ENCODE measurements around the gene CST9L. TPM values are rescaled to one million over a fixed set of nuclear protein-coding genes. Genes with fewer than 3 reads are reported as not detected.

Gene CST9L
- total RNA-seq, 5 donors from 2014 or later (not counting 1 experiment from before 2014, with no cell fraction given) = not detected

DNA sequence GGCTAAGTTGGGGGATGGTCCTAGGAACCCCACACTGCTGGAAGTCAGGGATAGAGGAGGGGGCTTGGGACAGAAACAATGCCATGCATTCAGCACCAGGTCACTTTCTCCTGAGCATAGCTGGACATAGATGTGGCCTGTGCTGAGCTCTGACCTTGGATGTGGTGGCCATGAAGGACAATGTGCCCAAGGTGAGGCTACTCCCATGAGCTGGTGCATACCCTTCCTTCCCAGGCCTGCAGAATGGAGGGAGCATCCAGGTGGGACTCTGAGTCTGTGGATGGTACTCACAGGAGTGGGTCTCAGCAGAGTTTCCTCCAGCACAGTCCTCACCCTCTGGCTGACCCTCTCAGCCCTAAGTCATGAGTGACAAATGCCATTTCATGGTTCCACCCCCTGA is 16.9 kb downstream of the CST9L start:
- ATAC-seq (replicated peaks in 1 of 4) (no peak), DNase-seq (no peak)
- Mint-ChIP-seq H3K27me3 (peaks cover 4 to 5% of the 10 kb centered on the region in 2 donors), H3K4me3 (no peak overlapping the region), H3K27ac (no peak overlapping the region), H3K4me1 (no peaks in the 10 kb centered on the region), H3K36me3 (no peaks in the 10 kb centered on the region), H3K9me3 (peaks cover 0 to 3% (median 0%) of the 10 kb centered on the region in 3 donors)
- H3K27me3 ChIP-seq (replicated peaks in 1 of 2; ENCODE audit: control insufficient read depth in 2 of 2, extremely low read depth in 1 of 2, insufficient read depth in 2 of 2, low read length in 1 of 2) = peaks cover 0 to 6% of the 10 kb centered on the region in 2 experiments
- H3K27ac ChIP-seq (ENCODE audit: low read length) = no peak overlapping the region
- ChIA-PET CTCF (no interaction called here), POLR2A (no interaction called here)
- no peaks in the 10 kb centered on the region for H3K36me3 ChIP-seq (ENCODE audit: control insufficient read depth in 2 of 2, extremely low read depth in 1 of 2, insufficient read depth in 1 of 2, low read length in 1 of 2)
- no peak overlapping the region for H3K4me3 ChIP-seq (ENCODE audit: control insufficient read depth in 1 of 2, extremely low read depth in 1 of 2, low read length in 1 of 2)
- no peaks in the 10 kb centered on the region for H3K4me1 ChIP-seq (ENCODE audit: control insufficient read depth in 1 of 2, extremely low read depth in 1 of 2, insufficient read depth in 2 of 2, low read length in 2 of 2)
- no peaks in the 10 kb centered on the region for H3K9me3 ChIP-seq

DNA sequence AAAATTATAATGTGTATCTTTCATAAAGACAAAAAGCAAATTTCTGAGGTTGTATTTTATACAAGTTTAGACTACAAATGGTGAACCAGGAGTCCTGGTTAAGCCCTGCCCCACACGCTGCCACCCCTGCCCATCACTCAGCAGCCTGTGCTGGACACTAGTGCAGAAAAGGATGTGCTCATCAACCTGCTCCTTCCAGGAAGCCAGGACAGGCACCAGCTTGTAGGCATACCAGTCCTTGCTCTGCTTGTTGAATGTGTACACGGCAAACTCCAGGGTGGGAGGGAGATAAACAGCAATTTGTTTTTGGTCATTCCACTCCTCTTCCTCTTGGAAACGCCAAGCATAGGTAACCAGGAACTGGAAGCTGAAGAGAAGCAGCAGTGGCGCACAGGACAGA is 18.1 kb downstream of the CST9L start:
- Histone ChIP-seq H3K36me3 (ENCODE audit: control insufficient read depth in 2 of 2, extremely low read depth in 1 of 2, insufficient read depth in 1 of 2, low read length in 1 of 2) (no peaks in the 10 kb centered on the region), H3K27me3 (replicated peaks in 1 of 2; ENCODE audit: control insufficient read depth in 2 of 2, extremely low read depth in 1 of 2, insufficient read depth in 2 of 2, low read length in 1 of 2) (peaks cover 0 to 12% of the 10 kb centered on the region in 2 experiments), H3K27ac (ENCODE audit: low read length) (no peak overlapping the region), H3K4me1 (ENCODE audit: control insufficient read depth in 1 of 2, extremely low read depth in 1 of 2, insufficient read depth in 2 of 2, low read length in 2 of 2) (no peaks in the 10 kb centered on the region), H3K9me3 (no peaks in the 10 kb centered on the region), H3K4me3 (ENCODE audit: control insufficient read depth in 1 of 2, extremely low read depth in 1 of 2, low read length in 1 of 2) (no peak overlapping the region)
- Mint-ChIP-seq H3K27me3 (peaks cover 4 to 7% of the 10 kb centered on the region in 2 donors), H3K36me3 (no peaks in the 10 kb centered on the region), H3K27ac (no peak overlapping the region), H3K9me3 (peaks cover 0 to 3% (median 0%) of the 10 kb centered on the region in 3 donors), H3K4me1 (no peaks in the 10 kb centered on the region), H3K4me3 (no peak overlapping the region)
- ATAC-seq (replicated peaks in 1 of 4) (no peak), DNase-seq (no peak)
- ChIA-PET POLR2A (no interaction called here), CTCF (no interaction called here)
- WGBS (ENCODE audit: insufficient coverage) = 83% methylated on average over 2 of the region's 4 CpGs

DNA sequence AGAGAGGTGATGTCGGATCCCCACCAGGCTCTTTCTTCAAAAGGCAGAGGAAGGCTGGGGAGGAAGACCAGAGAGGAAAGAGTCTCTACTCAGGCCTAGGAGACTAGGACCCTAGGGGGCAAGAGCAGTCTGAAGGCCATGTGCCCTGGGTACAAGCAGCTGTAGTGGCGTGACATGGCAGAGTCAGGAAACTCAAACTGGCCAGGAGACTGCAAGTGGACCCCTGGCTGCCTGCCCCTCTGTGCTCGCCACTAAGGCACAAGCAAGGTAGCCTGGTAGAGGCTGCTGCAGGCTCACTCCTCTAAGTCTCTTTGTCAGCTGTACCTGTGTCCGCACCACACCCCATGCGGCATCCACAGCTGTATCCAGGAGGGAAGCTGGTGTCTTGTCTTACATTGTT is 19.9 kb downstream of the CST9L start:
- no peak for ATAC-seq (replicated peaks in 1 of 4)

DNA sequence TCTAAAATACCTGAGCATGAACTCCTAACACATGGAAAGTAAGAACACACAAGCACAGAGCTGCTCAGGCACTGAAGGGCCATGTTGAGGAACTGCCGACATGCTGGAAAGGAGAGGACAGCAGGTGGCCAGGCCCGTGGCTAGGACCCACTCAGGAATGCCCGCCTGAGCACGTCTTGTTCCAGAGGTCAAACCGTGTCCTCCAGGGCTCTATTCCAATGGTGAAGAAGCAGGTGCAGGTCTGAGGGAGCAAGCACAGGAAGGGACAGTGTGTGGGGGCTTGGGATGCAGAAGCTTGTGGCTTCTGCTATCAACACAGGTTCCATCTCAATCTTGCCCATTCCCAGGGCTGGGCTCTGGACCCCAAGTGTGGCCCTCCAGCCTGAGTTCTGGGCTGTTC is 20.7 kb downstream of the CST9L start:
- CTCF ChIA-PET = interaction anchor here in 1 of 2 donors (0.6 kb wide), 1 partner anchor 16 kb away, joined by 3 read pairs; no protein-coding TSS in a partner anchor
- Histone ChIP-seq H3K9me3 (no peaks in the 10 kb centered on the region), H3K36me3 (ENCODE audit: control insufficient read depth in 2 of 2, extremely low read depth in 1 of 2, insufficient read depth in 1 of 2, low read length in 1 of 2) (no peaks in the 10 kb centered on the region), H3K27ac (ENCODE audit: low read length) (no peak overlapping the region), H3K4me3 (ENCODE audit: control insufficient read depth in 1 of 2, extremely low read depth in 1 of 2, low read length in 1 of 2) (no peak overlapping the region), H3K27me3 (replicated peaks in 1 of 2; ENCODE audit: control insufficient read depth in 2 of 2, extremely low read depth in 1 of 2, insufficient read depth in 2 of 2, low read length in 1 of 2) (peaks cover 0 to 23% of the 10 kb centered on the region in 2 experiments), H3K4me1 (ENCODE audit: control insufficient read depth in 1 of 2, extremely low read depth in 1 of 2, insufficient read depth in 2 of 2, low read length in 2 of 2) (no peaks in the 10 kb centered on the region)
- Mint-ChIP-seq H3K36me3 (no peaks in the 10 kb centered on the region), H3K9me3 (no peaks in the 10 kb centered on the region), H3K4me3 (no peak overlapping the region), H3K27me3 (peaks cover 2 to 10% of the 10 kb centered on the region in 2 donors), H3K4me1 (no peaks in the 10 kb centered on the region), H3K27ac (no peak overlapping the region)
- 92% methylated on average over 3 of the region's 5 CpGs for WGBS (ENCODE audit: insufficient coverage)
- POLR2A ChIA-PET = interaction anchor here in 1 of 2 donors (0.6 kb wide), 1 partner anchor 104 kb away, joined by 3 read pairs; no protein-coding TSS in a partner anchor
- no peak for DNase-seq
- ATAC-seq (replicated peaks in 1 of 4) = no peak

More for the DNA sequence above, 19.9 kb downstream of the CST9L start:
- Mint-ChIP-seq H3K36me3 (no peaks in the 10 kb centered on the region), H3K4me1 (no peaks in the 10 kb centered on the region), H3K4me3 (no peak overlapping the region), H3K27ac (no peak overlapping the region), H3K9me3 (no peaks in the 10 kb centered on the region), H3K27me3 (peaks cover 0 to 10% of the 10 kb centered on the region in 2 donors)
- 63% methylated on average over 3 of the region's 5 CpGs for WGBS (ENCODE audit: insufficient coverage)
- Histone ChIP-seq H3K4me1 (ENCODE audit: control insufficient read depth in 1 of 2, extremely low read depth in 1 of 2, insufficient read depth in 2 of 2, low read length in 2 of 2) (no peaks in the 10 kb centered on the region), H3K27me3 (replicated peaks in 1 of 2; ENCODE audit: control insufficient read depth in 2 of 2, extremely low read depth in 1 of 2, insufficient read depth in 2 of 2, low read length in 1 of 2) (peaks cover 0 to 23% of the 10 kb centered on the region in 2 experiments), H3K4me3 (ENCODE audit: control insufficient read depth in 1 of 2, extremely low read depth in 1 of 2, low read length in 1 of 2) (no peak overlapping the region), H3K9me3 (no peaks in the 10 kb centered on the region), H3K27ac (ENCODE audit: low read length) (no peak overlapping the region), H3K36me3 (ENCODE audit: control insufficient read depth in 2 of 2, extremely low read depth in 1 of 2, insufficient read depth in 1 of 2, low read length in 1 of 2) (no peaks in the 10 kb centered on the region)
- DNase-seq = no peak
- ChIA-PET POLR2A (no interaction called here), CTCF (no interaction called here)

DNA sequence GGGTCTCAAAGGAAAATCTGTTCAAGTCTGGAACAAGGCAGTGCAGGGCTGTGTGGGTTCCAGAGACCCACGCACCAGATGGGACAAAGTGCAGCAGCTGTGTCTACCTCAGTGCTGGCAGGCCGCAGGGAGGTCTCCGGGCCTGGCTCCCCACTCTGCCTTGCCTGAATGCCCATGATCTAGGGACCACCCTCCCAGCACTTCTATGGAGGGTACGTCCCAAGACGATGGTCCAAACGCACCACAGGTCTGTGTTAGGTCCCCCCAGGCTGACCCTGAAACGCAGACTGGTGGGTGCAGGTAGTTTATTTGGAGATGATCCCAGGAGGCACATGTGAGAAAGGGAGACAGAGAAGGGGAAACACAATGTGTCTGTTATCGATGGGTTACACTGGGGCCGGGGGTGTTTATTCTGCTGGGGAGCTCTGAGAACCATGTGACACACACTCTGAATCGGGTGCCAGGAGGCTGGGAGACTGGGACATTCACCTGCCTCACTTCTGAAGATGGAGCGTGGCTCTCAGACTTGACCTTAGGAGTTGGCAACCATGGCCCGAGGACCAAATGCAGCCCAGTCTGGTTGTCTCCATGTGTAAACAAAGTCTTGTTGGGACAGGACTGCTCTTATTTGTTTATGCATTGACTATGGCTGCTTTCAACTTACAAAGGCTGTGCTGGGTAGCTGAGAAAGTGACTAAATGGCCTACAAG is 21.7 kb downstream of the CST9L start:
- H3K4me3 ChIP-seq (ENCODE audit: control insufficient read depth in 1 of 2, extremely low read depth in 1 of 2, low read length in 1 of 2) = no peak overlapping the region
- WGBS (ENCODE audit: insufficient coverage) = 82% methylated on average over 12 of the region's 12 CpGs
- Mint-ChIP-seq H3K36me3 (no peaks in the 10 kb centered on the region), H3K4me3 (no peak overlapping the region), H3K27me3 (peaks cover 6 to 10% of the 10 kb centered on the region in 2 donors), H3K27ac (no peak overlapping the region), H3K4me1 (no peaks in the 10 kb centered on the region), H3K9me3 (no peaks in the 10 kb centered on the region)
- no peaks in the 10 kb centered on the region for H3K9me3 ChIP-seq
- peaks cover 0 to 23% of the 10 kb centered on the region in 2 experiments for H3K27me3 ChIP-seq (replicated peaks in 1 of 2; ENCODE audit: control insufficient read depth in 2 of 2, extremely low read depth in 1 of 2, insufficient read depth in 2 of 2, low read length in 1 of 2)
- no peaks in the 10 kb centered on the region for H3K36me3 ChIP-seq (ENCODE audit: control insufficient read depth in 2 of 2, extremely low read depth in 1 of 2, insufficient read depth in 1 of 2, low read length in 1 of 2)
- POLR2A ChIA-PET = interaction anchor here in 1 of 2 donors (0.6 kb wide), 1 partner anchor 103 kb away, joined by 3 read pairs; no protein-coding TSS in a partner anchor
- ATAC-seq (replicated peaks in 1 of 4) = no peak
- no peak for DNase-seq
- no peaks in the 10 kb centered on the region for H3K4me1 ChIP-seq (ENCODE audit: control insufficient read depth in 1 of 2, extremely low read depth in 1 of 2, insufficient read depth in 2 of 2, low read length in 2 of 2)
- H3K27ac ChIP-seq (ENCODE audit: low read length) = no peak overlapping the region
- CTCF ChIA-PET = interaction anchor here in 1 of 2 donors (0.5 to 0.6 kb wide), 2 partner anchors 15 to 21 kb away, joined by 3 to 4 read pairs; no protein-coding TSS in a partner anchor

DNA sequence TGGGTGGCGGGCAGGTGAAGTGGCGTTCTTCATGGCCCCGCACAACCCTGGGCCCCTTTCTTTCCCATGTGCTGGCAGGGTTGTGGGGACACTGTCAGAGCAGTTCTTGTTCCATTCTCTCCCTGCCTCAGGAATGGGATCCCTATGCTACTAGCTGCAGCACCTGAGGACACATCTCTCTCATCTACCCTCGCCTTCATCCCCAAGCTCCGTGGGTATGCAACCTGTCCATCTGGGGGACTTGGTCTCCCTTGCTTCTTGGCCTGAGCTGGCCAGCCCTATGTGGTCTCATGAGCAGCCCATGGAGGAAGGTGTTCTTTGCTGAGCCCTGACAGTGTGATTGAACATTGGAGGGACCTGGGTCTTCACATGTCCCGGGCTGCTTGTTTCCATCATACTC is 24.2 kb downstream of the CST9L start:
- H3K27me3 Mint-ChIP-seq = peaks cover 12 to 17% of the 10 kb centered on the region in 2 donors

More for the DNA sequence above, 24.2 kb downstream of the CST9L start:
- 97% methylated on average over 4 of the region's 6 CpGs for WGBS (ENCODE audit: insufficient coverage)
- Mint-ChIP-seq H3K4me3 (no peak overlapping the region), H3K36me3 (no peaks in the 10 kb centered on the region), H3K9me3 (no peaks in the 10 kb centered on the region), H3K4me1 (no peaks in the 10 kb centered on the region), H3K27ac (no peak overlapping the region)
- Histone ChIP-seq H3K9me3 (no peaks in the 10 kb centered on the region), H3K36me3 (ENCODE audit: control insufficient read depth in 2 of 2, extremely low read depth in 1 of 2, insufficient read depth in 1 of 2, low read length in 1 of 2) (no peaks in the 10 kb centered on the region), H3K27me3 (replicated peaks in 1 of 2; ENCODE audit: control insufficient read depth in 2 of 2, extremely low read depth in 1 of 2, insufficient read depth in 2 of 2, low read length in 1 of 2) (peaks cover 0 to 28% of the 10 kb centered on the region in 2 experiments), H3K27ac (ENCODE audit: low read length) (no peak overlapping the region), H3K4me1 (ENCODE audit: control insufficient read depth in 1 of 2, extremely low read depth in 1 of 2, insufficient read depth in 2 of 2, low read length in 2 of 2) (no peaks in the 10 kb centered on the region), H3K4me3 (ENCODE audit: control insufficient read depth in 1 of 2, extremely low read depth in 1 of 2, low read length in 1 of 2) (no peak overlapping the region)
- DNase-seq = no peak
- ATAC-seq (replicated peaks in 1 of 4) = no peak
- ChIA-PET POLR2A (no interaction called here), CTCF (no interaction called here)

All from T-cell (primary cell).